ENCODE results near the gene BCOR.

DNA sequence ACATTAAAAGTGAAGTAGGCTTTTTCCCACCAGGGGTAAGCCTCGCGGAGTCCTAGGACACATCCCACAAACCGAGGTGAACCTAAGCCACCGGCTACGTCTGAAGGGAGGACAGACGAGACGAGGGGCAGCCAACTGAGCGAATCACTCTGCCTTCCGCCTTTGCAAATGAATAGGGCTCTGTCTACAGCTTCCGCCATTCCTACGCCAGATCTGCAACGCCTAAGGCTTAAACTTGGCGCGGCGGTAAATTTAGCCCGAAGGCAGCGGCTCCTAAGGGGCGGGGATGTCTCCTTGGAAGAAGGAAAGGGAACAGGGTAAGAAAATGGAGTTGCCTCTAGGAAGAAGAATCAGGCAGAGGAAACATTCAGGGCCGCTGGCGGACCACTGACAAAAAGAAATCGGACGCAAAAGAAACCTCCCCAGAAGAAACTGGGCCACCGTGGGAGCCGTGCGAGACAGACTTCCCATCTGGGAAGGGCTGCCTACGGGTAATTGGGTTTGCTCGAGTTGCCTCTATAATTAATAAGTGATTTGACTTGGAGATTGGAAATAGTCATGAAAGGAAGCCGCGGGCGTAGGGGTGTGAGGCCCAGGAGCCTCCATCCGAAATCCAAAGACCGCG lies 90.5 kb downstream of the BCOR start:
- no peak for TF ChIP-seq EZH2 (IDR thresholded peaks at IDR 0.05; ENCODE audit: low read depth)
- TF ChIP-seq, protein P1, sequence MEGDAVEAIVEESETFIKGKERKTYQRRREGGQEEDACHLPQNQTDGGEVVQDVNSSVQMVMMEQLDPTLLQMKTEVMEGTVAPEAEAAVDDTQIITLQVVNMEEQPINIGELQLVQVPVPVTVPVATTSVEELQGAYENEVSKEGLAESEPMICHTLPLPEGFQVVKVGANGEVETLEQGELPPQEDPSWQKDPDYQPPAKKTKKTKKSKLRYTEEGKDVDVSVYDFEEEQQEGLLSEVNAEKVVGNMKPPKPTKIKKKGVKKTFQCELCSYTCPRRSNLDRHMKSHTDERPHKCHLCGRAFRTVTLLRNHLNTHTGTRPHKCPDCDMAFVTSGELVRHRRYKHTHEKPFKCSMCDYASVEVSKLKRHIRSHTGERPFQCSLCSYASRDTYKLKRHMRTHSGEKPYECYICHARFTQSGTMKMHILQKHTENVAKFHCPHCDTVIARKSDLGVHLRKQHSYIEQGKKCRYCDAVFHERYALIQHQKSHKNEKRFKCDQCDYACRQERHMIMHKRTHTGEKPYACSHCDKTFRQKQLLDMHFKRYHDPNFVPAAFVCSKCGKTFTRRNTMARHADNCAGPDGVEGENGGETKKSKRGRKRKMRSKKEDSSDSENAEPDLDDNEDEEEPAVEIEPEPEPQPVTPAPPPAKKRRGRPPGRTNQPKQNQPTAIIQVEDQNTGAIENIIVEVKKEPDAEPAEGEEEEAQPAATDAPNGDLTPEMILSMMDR (conservative IDR thresholded peaks at IDR 0.05) = no peak

Data from PC-9 (cell line).